ENCODE results near the gene JAZF1. TPM values are rescaled to one million over a fixed set of nuclear protein-coding genes. Genes with fewer than 3 reads are reported as not detected.

Gene JAZF1
- total RNA-seq, 1 experiment from 2014 or later, result 3.4 TPM

- DNase-seq (ENCODE audit: low read depth, low spot score) (no peak), ATAC-seq (no peak)
- BruUV-seq (replicated peaks), result no TSS peak
- H3K4me3 ChIP-seq (replicated peaks in 1 of 2; ENCODE audit: low read depth in 1 of 2, low read length in 2 of 2), result no peak overlapping the region
- H3K27me3 ChIP-seq (ENCODE audit: insufficient read depth, low read length), result no peaks in the 10 kb centered on the region
- no peak overlapping the region for H2AFZ ChIP-seq (ENCODE audit: low read depth, low read length, poor library complexity, severe bottlenecking)
- no peak overlapping the region for H3K9ac ChIP-seq (ENCODE audit: low read length)
- H3K36me3 ChIP-seq (ENCODE audit: control insufficient read depth in 1 of 2, insufficient read depth in 2 of 2, low read length in 2 of 2), result no peaks in the 10 kb centered on the region
- no peaks in the 10 kb centered on the region for H3K79me2 ChIP-seq (ENCODE audit: insufficient read depth, low read length)
- peaks cover 24 to 41% of the 10 kb centered on the region in 2 experiments for H3K4me1 ChIP-seq (ENCODE audit: control insufficient read depth in 1 of 2, insufficient read depth in 2 of 2, low read length in 2 of 2)
- ChIA-PET POLR2A (no interaction called here), RAD21 (ENCODE audit: low non-redundant PET in 1 of 2, low total read pairs in 2 of 2, uncharacterized antibody in 2 of 2, unreplicated experiment in 2 of 2) (no interaction called here), CTCF (interaction anchor here (0.8 kb wide), 1 partner anchor 64 kb away, joined by 3 read pairs; no protein-coding TSS in a partner anchor)
- TF ChIP-seq EGR1 (IDR thresholded peaks at IDR 0.05; ENCODE audit: low read depth), result no peak
- no peak for TF ChIP-seq ZBTB33 (IDR thresholded peaks at IDR 0.05; ENCODE audit: extremely low read depth, insufficient replicate concordance, low read length)
- no peak for TF ChIP-seq CEBPB (IDR thresholded peaks at IDR 0.05; ENCODE audit: low read depth)
- TF ChIP-seq CTCF (IDR thresholded peaks at IDR 0.05 in 2 of 3, conservative IDR thresholded peaks at IDR 0.05 in 1 of 3; ENCODE audit: borderline replicate concordance in 1 of 3, insufficient read depth in 1 of 3, low read depth in 2 of 3, low read length in 2 of 3), result 0 out of 6 replicates have a peak, but pooled peaks of 2 of the 3 experiments have one; percentile 9 to 29
- TF ChIP-seq EZH2phosphoT487 (IDR thresholded peaks at IDR 0.05; ENCODE audit: borderline replicate concordance), result no peak
- TF ChIP-seq JUND (IDR thresholded peaks at IDR 0.05), result no peak
- TF ChIP-seq RAD21 (IDR thresholded peaks at IDR 0.05; ENCODE audit: low read depth), result peak; percentile 25; the same call in 1 of the 2 replicates
- no peak for TF ChIP-seq SRF (IDR thresholded peaks at IDR 0.05; ENCODE audit: low read depth)
- H3K9me3 ChIP-seq (ENCODE audit: control insufficient read depth in 1 of 2, insufficient read depth in 1 of 2, low read depth in 1 of 2, low read length in 2 of 2), result no peaks in the 10 kb centered on the region
- no peaks in the 10 kb centered on the region for H3K9me2 ChIP-seq (ENCODE audit: insufficient read depth)
- no peak overlapping the region for H3K27ac ChIP-seq (ENCODE audit: low read depth, low read length)
- intact Hi-C loops (cut with micrococcal nuclease), result no loop called here
- no peak overlapping the region for H3K4me2 ChIP-seq (ENCODE audit: low read length)
- no peaks in the 10 kb centered on the region for H4K20me1 ChIP-seq (ENCODE audit: insufficient read depth)
Measured at GRCh38 chr7:28032738-28033380, 147.7 kb downstream of the JAZF1 start.
